ENCODE measurements around the gene PLA2R1.

PLA2R1 gene

GRCh38 chr2:159891917-159892730, 170.3 kb downstream of the PLA2R1 start:
- no peak for DNase-seq

- DNase-seq: no peak
Observed at GRCh38 chr2:159891267-159891588, 171.2 kb downstream of the PLA2R1 start.

GRCh38 chr2:159890551-159891266, 171.7 kb downstream of the PLA2R1 start:
- DNase-seq: no peak

GRCh38 chr2:159882130-159882745, 180.2 kb downstream of the PLA2R1 start:
- no peak for DNase-seq
